ENCODE results near the gene GREB1. TPM values are rescaled to one million over a fixed set of nuclear protein-coding genes. Genes with fewer than 3 reads are reported as not detected.

The GREB1 gene
- total RNA-seq, 1 donor from 2014 or later: under 0.01 TPM

DNA sequence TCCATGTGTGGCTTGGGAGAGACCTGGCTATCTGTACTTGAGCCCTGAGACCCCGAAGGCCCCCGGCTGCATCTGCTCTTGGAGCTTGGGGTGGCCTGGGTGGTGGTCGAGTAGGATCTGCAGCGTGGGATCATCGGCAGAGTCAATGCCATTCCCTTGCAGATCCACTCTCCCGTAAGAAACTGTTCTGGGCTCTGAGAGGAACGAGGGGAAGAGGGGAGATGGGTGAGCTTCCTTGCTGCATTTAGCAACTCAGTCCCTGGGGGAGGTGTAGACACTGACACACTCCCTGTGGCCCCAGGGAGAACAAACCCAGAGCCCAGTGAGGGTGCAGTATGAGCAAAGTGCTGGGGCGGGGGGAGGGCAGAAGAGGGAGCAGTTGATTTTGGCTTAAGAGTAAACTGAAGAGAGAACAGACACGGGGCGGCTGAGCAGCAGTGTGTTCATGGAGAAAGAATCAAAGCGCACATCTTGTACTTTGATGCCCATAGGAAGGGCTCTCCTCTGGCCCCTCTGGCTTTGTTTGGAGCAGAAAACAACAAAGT lies 8.5 kb downstream of the GREB1 start:
- TF ChIP-seq, protein P1, sequence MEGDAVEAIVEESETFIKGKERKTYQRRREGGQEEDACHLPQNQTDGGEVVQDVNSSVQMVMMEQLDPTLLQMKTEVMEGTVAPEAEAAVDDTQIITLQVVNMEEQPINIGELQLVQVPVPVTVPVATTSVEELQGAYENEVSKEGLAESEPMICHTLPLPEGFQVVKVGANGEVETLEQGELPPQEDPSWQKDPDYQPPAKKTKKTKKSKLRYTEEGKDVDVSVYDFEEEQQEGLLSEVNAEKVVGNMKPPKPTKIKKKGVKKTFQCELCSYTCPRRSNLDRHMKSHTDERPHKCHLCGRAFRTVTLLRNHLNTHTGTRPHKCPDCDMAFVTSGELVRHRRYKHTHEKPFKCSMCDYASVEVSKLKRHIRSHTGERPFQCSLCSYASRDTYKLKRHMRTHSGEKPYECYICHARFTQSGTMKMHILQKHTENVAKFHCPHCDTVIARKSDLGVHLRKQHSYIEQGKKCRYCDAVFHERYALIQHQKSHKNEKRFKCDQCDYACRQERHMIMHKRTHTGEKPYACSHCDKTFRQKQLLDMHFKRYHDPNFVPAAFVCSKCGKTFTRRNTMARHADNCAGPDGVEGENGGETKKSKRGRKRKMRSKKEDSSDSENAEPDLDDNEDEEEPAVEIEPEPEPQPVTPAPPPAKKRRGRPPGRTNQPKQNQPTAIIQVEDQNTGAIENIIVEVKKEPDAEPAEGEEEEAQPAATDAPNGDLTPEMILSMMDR (IDR thresholded peaks at IDR 0.05; ENCODE audit: insufficient read depth, low read length, severe bottlenecking): no peak
- DNase-seq (ENCODE audit: low read depth): no peak
- no peaks in the 10 kb centered on the region for H3K36me3 ChIP-seq (ENCODE audit: control insufficient read depth, insufficient read depth, low read length)
- no peak overlapping the region for H3K4me3 ChIP-seq (ENCODE audit: low read depth, low read length)
- H3K27me3 ChIP-seq (ENCODE audit: control insufficient read depth, insufficient read depth, low read length): peaks cover 4% of the 10 kb centered on the region
- no peak for FAIRE-seq

DNA sequence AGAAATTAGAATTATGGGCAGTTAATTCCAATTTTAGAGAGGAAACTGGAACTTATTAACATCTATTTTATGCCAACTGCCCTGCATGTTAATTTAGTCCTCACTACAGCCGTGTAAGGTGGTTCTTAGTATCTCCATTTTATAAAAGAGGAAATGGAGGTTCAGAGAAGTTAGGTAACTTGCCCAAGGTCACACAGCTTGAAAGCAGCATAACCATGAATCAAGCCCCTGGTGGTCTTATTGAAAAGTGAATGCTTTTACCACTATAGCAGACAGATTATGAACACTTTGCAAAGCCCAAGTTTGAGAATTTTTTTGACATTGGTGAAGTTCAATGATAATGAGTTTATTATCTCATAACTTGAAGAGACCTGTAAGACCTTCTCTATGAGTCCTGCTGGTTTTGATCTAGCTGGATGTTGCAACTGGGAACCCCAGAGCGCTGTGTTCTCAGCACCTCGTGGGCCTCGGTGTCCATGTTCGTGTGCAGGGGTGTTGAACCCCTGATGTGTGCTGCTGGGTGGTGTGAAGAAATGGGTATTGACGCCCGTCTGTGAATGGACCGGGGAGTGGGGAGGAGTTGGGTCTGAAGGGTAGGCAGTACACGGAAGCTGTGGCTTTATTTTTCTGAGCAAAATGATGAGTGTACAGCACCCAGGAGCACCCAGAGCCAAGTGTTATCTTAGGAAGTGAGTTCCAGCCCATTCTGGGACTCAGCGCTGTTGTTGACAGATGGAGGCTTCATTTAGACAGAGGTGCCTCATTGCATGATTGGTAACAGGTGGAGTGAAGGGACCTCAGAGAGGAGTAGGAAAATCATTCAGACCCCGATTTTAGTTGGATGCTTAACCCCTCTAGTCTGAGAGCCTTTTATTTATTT lies 9.7 kb downstream of the GREB1 start:
- FAIRE-seq (no peak), DNase-seq (ENCODE audit: low read depth) (no peak)
- TF ChIP-seq, protein P1 (IDR thresholded peaks at IDR 0.05; ENCODE audit: insufficient read depth, low read length, severe bottlenecking): no peak
- peaks cover 4% of the 10 kb centered on the region for H3K27me3 ChIP-seq (ENCODE audit: control insufficient read depth, insufficient read depth, low read length)
- no peak overlapping the region for H3K4me3 ChIP-seq (ENCODE audit: low read depth, low read length)
- no peaks in the 10 kb centered on the region for H3K36me3 ChIP-seq (ENCODE audit: control insufficient read depth, insufficient read depth, low read length)

DNA sequence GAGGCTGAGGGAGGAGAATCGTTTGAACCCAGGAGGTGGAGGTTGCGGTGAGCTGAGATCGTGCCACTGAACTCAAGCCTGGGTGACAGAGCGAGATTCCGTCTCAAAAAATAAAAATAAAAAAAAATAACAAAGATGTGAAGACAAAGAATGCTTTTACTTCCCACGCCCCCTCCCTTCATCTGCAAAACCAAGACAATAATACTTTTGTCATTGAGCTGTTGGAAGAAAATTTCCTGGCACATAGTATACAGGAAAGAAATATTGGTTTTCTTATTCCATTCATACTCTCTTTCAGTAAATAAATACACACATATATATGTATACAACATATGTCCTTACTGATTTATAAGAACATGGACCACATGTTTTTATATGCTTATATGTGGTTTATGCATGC lies 12.2 kb downstream of the GREB1 start:
- Histone ChIP-seq H3K36me3 (ENCODE audit: control insufficient read depth, insufficient read depth, low read length) (no peaks in the 10 kb centered on the region), H3K4me3 (ENCODE audit: low read depth, low read length) (no peak overlapping the region), H3K27me3 (ENCODE audit: control insufficient read depth, insufficient read depth, low read length) (peaks cover 4% of the 10 kb centered on the region)
- no peak for DNase-seq (ENCODE audit: low read depth)
- TF ChIP-seq, protein P1 (IDR thresholded peaks at IDR 0.05; ENCODE audit: insufficient read depth, low read length, severe bottlenecking): no peak
- no peak for FAIRE-seq

DNA sequence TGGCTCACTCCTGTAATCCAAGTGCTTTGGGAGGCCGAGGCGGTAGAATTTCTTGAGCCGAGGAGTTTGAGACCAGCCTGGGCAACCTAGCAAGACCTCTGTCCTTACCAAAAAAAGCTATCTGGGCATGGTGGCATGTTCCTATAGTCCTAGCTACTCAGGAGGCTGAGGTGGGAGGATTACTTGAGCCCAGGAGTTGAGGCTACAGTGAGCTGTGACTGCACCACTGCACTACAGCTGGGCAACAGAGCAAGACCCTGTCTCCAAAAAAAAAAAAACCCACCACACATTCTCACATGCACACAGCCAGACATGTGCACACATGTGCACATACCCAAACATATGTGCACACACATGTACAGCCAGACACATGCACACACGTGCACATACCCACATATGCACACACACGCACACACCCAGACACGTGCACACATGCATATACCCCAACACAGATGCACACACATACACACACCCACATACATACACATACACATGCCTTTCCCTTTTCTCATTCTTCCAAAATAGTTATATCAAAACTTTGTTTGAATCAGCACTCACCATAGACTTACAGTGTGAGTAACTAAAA lies 14.2 kb downstream of the GREB1 start:
- FAIRE-seq (peak; percentile 85), DNase-seq (ENCODE audit: low read depth) (no peak)
- no peak overlapping the region for H3K4me3 ChIP-seq (ENCODE audit: low read depth, low read length)
- H3K36me3 ChIP-seq (ENCODE audit: control insufficient read depth, insufficient read depth, low read length): no peaks in the 10 kb centered on the region
- no peaks in the 10 kb centered on the region for H3K27me3 ChIP-seq (ENCODE audit: control insufficient read depth, insufficient read depth, low read length)
- TF ChIP-seq, protein P1 (IDR thresholded peaks at IDR 0.05; ENCODE audit: insufficient read depth, low read length, severe bottlenecking): no peak

DNA sequence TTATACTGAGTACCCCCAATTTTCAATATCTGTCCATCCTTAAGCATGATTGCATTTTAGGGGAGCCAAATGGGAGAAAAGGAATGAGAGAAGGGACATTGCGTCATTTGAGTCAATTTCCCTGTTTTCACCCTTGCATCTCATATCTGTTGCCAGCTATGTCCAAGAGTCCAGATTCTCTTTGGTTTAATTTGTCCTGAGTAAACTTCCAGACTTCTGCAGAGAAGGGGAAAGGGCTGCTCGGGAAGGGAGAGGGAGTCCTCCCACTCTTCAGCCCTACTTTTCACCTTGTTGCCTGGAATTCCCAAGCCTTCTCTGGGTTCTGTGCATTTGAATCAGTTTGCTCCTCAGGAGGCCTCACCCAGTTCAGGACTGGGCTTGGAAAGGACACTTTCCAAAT lies 16.5 kb downstream of the GREB1 start:
- TF ChIP-seq, protein P1 (IDR thresholded peaks at IDR 0.05; ENCODE audit: insufficient read depth, low read length, severe bottlenecking): no peak
- Histone ChIP-seq H3K36me3 (ENCODE audit: control insufficient read depth, insufficient read depth, low read length) (no peaks in the 10 kb centered on the region), H3K4me3 (ENCODE audit: low read depth, low read length) (no peak overlapping the region), H3K27me3 (ENCODE audit: control insufficient read depth, insufficient read depth, low read length) (no peaks in the 10 kb centered on the region)
- DNase-seq (ENCODE audit: low read depth) (no peak), FAIRE-seq (no peak)

Measured in bronchial epithelial cell (primary cell).